Ishikawa (cell line): Measurements from ENCODE around the gene GSTA3.

Source experiments
- CEBPB ChIP-seq: IDR thresholded peaks from 2 replicates; pipeline ENCODE4 v1.6.1; 2012
- CREB1 ChIP-seq: IDR thresholded peaks from 2 replicates; pipeline ENCODE4 v1.6.1; 2012; ENCODE audit warnings: low read depth
- EGR1 ChIP-seq: IDR thresholded peaks from 2 replicates; pipeline ENCODE4 v1.6.1; 2012
- EP300 ChIP-seq: IDR thresholded peaks from 2 replicates; pipeline ENCODE4 v1.6.1; 2012; ENCODE audit warnings: borderline replicate concordance
- FOXM1 ChIP-seq: IDR thresholded peaks from 2 replicates; pipeline ENCODE4 v1.6.1; 2012; ENCODE audit warnings: low read depth, borderline replicate concordance
- NFIC ChIP-seq: IDR thresholded peaks from 2 replicates; pipeline ENCODE4 v1.6.1; 2012
- RAD21 ChIP-seq: IDR thresholded peaks from 2 replicates; pipeline ENCODE4 v1.6.1; 2012; ENCODE audit warnings: low read depth
- TAF1 ChIP-seq: IDR thresholded peaks from 2 replicates; pipeline ENCODE4 v1.6.1; 2012; ENCODE audit warnings: low read depth, mild to moderate bottlenecking
- TCF12 ChIP-seq: IDR thresholded peaks from 2 replicates; pipeline ENCODE4 v1.6.1; 2012; ENCODE audit warnings: low read depth
- TEAD4 ChIP-seq: IDR thresholded peaks from 2 replicates; pipeline ENCODE4 v1.6.1; 2012
- YY1 ChIP-seq: IDR thresholded peaks from 2 replicates; pipeline ENCODE4 v1.6.1; 2012; ENCODE audit warnings: low read depth
- ZBTB7A ChIP-seq: IDR thresholded peaks from 2 replicates; pipeline ENCODE4 v1.6.1; 2012; ENCODE audit warnings: low read depth
- TF ChIP-seq, protein P1 (sequence below): IDR thresholded peaks from 2 replicates; pipeline ENCODE4 v1.6.1; 2012
- TF ChIP-seq, protein P2 (sequence below): IDR thresholded peaks from 2 replicates; pipeline ENCODE4 v1.6.1; 2012; ENCODE audit warnings: low read depth, mild to moderate bottlenecking
- TF ChIP-seq, protein P3 (sequence below): IDR thresholded peaks from 2 replicates; pipeline ENCODE4 v1.6.1; 2012

Gene GSTA3

DNA sequence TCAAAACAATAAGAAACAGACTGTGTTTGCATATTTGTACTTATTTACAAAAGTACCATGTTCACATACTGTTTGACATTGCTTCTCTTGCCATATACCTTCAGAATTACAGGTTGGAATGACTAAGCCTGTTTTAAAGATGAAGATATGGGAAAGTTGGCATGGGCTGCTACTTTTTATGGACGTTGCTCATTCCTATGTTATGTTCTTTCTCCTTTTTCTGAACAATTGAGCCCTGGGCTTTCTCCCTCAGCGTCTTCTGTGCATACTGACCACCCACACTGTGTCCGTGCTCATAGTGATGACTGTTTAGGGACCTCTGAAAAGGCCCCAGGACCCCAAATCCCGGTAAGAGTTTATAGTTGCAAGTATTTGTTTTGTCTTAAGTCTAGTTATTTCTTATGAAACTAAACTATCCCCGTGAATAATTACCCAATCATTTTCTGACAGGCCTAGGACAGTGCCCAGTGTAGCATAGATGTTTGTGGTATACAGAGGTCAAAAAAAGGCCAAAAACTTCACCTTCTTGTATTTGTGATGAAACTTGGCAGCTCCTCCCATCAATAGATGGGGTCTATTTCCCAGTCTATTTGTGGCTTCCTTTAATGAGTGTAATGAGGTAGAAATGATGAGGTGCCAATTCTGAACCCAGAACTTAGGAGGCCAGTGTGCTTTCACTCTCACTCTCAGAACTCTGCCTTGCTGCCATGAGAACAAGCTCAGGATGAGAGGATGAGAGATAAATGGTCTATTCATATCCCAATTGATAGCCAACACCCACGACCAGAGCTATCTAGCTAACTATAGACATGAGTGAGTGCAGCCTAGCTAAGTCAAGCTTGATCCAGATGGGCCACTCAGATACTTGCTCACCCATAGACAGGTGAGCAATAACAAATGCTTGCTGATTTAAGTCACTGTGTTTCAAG, 44.7 kb upstream of the GSTA3 start:
- TF ChIP-seq YY1 (no peak), RAD21 (no peak), EP300 (no peak), FOXM1 (no peak), CEBPB (no peak)

DNA sequence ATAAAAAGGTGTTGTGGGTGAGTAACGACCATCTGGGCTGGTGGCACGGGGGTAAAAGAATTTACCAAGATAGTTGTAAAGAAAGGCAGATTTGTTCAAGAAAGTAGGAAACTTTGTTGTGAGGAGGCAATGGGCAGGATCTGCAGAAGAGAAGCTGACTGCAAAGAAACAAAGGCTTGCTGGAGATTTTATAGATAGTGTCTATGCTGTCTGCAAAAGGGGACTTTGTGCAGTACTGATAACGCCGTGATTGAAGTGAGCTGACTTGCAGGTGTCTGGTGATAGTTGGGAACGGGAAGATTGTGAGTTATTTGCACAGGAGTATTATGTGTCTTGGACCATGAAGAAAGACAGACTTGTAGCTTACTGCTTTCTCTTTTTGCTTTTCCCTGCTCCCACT, 36.8 kb upstream of the GSTA3 start:
- TF ChIP-seq YY1 = no peak
- TF ChIP-seq, protein P1, sequence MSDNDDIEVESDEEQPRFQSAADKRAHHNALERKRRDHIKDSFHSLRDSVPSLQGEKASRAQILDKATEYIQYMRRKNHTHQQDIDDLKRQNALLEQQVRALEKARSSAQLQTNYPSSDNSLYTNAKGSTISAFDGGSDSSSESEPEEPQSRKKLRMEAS = no peak
- no peak for TF ChIP-seq FOXM1
- no peak for TF ChIP-seq NFIC
- TF ChIP-seq, protein P2, sequence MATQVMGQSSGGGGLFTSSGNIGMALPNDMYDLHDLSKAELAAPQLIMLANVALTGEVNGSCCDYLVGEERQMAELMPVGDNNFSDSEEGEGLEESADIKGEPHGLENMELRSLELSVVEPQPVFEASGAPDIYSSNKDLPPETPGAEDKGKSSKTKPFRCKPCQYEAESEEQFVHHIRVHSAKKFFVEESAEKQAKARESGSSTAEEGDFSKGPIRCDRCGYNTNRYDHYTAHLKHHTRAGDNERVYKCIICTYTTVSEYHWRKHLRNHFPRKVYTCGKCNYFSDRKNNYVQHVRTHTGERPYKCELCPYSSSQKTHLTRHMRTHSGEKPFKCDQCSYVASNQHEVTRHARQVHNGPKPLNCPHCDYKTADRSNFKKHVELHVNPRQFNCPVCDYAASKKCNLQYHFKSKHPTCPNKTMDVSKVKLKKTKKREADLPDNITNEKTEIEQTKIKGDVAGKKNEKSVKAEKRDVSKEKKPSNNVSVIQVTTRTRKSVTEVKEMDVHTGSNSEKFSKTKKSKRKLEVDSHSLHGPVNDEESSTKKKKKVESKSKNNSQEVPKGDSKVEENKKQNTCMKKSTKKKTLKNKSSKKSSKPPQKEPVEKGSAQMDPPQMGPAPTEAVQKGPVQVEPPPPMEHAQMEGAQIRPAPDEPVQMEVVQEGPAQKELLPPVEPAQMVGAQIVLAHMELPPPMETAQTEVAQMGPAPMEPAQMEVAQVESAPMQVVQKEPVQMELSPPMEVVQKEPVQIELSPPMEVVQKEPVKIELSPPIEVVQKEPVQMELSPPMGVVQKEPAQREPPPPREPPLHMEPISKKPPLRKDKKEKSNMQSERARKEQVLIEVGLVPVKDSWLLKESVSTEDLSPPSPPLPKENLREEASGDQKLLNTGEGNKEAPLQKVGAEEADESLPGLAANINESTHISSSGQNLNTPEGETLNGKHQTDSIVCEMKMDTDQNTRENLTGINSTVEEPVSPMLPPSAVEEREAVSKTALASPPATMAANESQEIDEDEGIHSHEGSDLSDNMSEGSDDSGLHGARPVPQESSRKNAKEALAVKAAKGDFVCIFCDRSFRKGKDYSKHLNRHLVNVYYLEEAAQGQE = no peak
- TF ChIP-seq RAD21 = no peak
- TF ChIP-seq TCF12 = no peak
- no peak for TF ChIP-seq CREB1
- TF ChIP-seq CEBPB = no peak
- TF ChIP-seq EP300 = no peak

DNA sequence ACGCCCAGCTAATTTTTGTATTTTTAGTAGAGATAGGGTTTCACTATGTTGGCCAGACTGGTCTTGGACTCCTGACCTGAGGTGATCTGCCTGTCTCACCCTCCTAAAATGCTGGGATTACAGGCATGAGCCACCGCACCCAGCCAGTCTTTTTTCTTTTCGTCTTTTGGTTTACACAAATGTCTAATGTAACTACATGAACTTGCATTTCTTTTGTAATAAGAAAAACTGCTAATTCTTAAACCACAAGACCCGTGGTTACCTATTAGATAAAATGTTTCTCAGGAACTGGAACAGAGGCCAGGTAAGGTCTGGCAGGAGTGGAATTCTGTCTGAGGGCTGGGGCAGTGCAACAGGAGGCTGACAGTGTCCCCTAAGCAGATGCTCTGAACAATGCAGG, 32.7 kb upstream of the GSTA3 start:
- TF ChIP-seq TCF12 (no peak), CREB1 (no peak), EGR1 (no peak), FOXM1 (no peak), TEAD4 (no peak), TAF1 (no peak), CEBPB (no peak), ZBTB7A (no peak), YY1 (no peak), RAD21 (no peak), NFIC (no peak), EP300 (no peak)
- TF ChIP-seq, protein P1 = no peak
- TF ChIP-seq, protein P2 = no peak
- TF ChIP-seq, protein P3, sequence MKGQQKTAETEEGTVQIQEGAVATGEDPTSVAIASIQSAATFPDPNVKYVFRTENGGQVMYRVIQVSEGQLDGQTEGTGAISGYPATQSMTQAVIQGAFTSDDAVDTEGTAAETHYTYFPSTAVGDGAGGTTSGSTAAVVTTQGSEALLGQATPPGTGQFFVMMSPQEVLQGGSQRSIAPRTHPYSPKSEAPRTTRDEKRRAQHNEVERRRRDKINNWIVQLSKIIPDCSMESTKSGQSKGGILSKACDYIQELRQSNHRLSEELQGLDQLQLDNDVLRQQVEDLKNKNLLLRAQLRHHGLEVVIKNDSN = no peak

DNA sequence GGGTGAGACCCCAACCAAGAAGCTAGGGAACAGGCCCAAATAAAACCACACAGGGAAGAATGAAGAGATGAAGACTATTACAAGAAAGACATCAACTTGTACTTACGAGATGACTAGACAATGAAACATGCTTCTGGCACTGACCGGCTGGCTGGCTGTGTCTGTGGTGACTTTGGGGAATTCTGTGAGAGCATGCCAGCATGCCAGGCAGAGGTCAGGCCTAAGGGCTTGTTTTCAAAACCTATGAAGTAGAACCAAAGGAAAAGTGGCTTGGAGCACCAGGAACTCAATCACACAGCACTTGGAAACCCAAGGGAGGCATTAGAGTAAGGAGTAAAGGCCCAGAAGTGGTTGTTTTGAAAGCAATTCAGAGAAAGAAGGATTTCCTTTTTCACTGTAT, 28.4 kb upstream of the GSTA3 start:
- TF ChIP-seq CREB1 (no peak), TCF12 (no peak), TEAD4 (no peak), NFIC (no peak), YY1 (no peak), RAD21 (no peak), FOXM1 (no peak), TAF1 (no peak), CEBPB (no peak), ZBTB7A (no peak), EP300 (no peak), EGR1 (no peak)
- TF ChIP-seq, protein P1 = no peak
- TF ChIP-seq, protein P2 = no peak
- TF ChIP-seq, protein P3 = no peak
